Esophagus (tissue), 2 donors: ENCODE measurements around the gene SNRPB. TPM values are rescaled to one million over a fixed set of nuclear protein-coding genes. Genes with fewer than 3 reads are reported as not detected.

Source experiments
- H3K27ac ChIP-seq, 2 donors: one replicate each; pipeline ENCODE4 v1.5.1; 2013; ENCODE audit warnings: low read depth in 2 of 2, mild to moderate bottlenecking in 2 of 2, inconsistent platforms in 1 of 2, low read length in 1 of 2, moderate library complexity in 1 of 2
- H3K27me3 ChIP-seq, 2 donors: one replicate each; pipeline ENCODE4 v1.6.1; 2013; ENCODE audit warnings: low read length in 2 of 2, control low read depth in 1 of 2, mild to moderate bottlenecking in 1 of 2; ENCODE audit not compliant: insufficient read depth in 2 of 2, control insufficient read depth in 1 of 2
- H3K36me3 ChIP-seq, 2 donors: one replicate each; pipeline ENCODE4 v1.6.1; 2013; ENCODE audit warnings: low read length in 1 of 2; ENCODE audit not compliant: control insufficient read depth in 2 of 2, insufficient read depth in 2 of 2
- H3K4me1 ChIP-seq, 2 donors: one replicate each; pipeline ENCODE4 v1.6.1; 2013; ENCODE audit warnings: low read length in 1 of 2; ENCODE audit not compliant: control insufficient read depth in 2 of 2, insufficient read depth in 2 of 2
- H3K4me3 ChIP-seq, 2 donors: one replicate each; pipeline ENCODE4 v1.5.1; 2013; ENCODE audit warnings: low read length in 2 of 2, mild to moderate bottlenecking in 2 of 2, low read depth in 1 of 2, moderate library complexity in 1 of 2
- H3K9me3 ChIP-seq, 2 donors: one replicate each; pipeline ENCODE4 v1.6.1; 2013; ENCODE audit warnings: mild to moderate bottlenecking in 2 of 2, low read depth in 1 of 2, low read length in 1 of 2, moderate library complexity in 1 of 2; ENCODE audit not compliant: control insufficient read depth in 2 of 2, insufficient read depth in 1 of 2
- WGBS, 2 donors: extraction: QIAGEN DNeasy Blood & Tissue Kit; methylation state at CpG; one replicate each; pipeline ENCODE4 v1.1.7; 2013; 5-methylcytosine and 5-hydroxymethylcytosine counted together
- polyA plus RNA-seq, 2 donors: library from polyadenylated mRNA; stranded (reverse); fragments of 200-250 nt; gene quantifications; one replicate each; pipeline ENCODE4 v1.2.3, GENCODE V29; 2013
- donor health status: healthy with polysubstance abuse.
- donor health status: Bipolar disorder and iron deficiency.

The SNRPB gene
- polyA plus RNA-seq, 2 donors, result 138 to 273 TPM

DNA sequence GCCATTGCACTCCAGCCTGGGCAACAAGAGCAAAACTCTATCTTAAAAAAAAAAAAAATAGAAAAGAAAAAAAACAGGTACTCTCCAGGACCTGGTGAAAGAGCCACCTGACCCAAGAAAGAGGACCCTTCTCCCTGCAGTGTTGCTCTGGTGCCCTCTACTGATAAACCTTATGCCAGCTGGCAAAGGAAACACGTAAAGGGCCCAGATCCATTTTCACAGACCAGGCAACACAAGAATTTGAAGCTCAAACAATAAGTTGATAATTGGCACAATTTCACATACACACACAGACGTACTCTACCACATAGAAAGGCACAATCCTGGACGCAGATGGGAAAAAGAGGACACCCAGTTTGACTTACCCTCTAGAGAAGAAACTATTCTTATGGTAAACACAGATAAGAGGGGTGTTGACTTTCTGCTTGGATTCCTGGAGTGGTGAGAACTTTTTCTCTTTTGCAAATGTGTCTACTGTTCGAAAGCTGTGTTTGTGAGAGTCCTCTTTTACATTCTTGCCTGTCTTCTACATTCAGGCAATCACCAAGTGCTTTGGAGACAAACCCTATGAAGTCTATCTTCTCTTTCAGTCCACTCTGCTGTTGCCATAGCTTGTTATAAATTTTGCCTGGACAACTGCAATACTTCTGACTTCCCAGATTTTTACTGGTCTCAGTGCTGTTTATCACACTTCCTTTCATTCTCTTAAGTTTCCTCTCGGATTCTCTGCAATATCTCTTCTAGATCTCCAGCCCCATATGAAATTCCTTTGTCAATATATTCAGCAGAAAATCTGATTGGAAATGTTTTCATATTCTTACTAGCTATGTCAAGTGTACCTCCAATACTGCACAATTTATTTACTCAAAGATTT is 6.4 kb upstream of the SNRPB start:
- Histone ChIP-seq H3K27ac (no peak overlapping the region), H3K9me3 (no peaks in the 10 kb centered on the region), H3K4me1 (no peaks in the 10 kb centered on the region), H3K4me3 (no peak overlapping the region), H3K27me3 (no peaks in the 10 kb centered on the region), H3K36me3 (no peaks in the 10 kb centered on the region)
- WGBS, 2 donors, result 86 to 88% methylated on average over 5 of the region's 5 CpGs

- H3K9me3 ChIP-seq, result no peaks in the 10 kb centered on the region
- no peaks in the 10 kb centered on the region for H3K36me3 ChIP-seq
- H3K4me1 ChIP-seq, result no peaks in the 10 kb centered on the region
- no peak overlapping the region for H3K4me3 ChIP-seq
- H3K27me3 ChIP-seq, result no peaks in the 10 kb centered on the region
- 95 to 98% methylated on average over 9 of the region's 9 CpGs for WGBS, 2 donors
- no peak overlapping the region for H3K27ac ChIP-seq
These were observed 5.5 kb upstream of the SNRPB start for GRCh38 chr20:2475850-2476741.

- WGBS, 2 donors, result 45 to 58% methylated on average over 4 of the region's 4 CpGs
- Histone ChIP-seq H3K9me3 (no peaks in the 10 kb centered on the region), H3K4me1 (no peaks in the 10 kb centered on the region), H3K27ac (no peak overlapping the region), H3K4me3 (no peak overlapping the region), H3K27me3 (no peaks in the 10 kb centered on the region), H3K36me3 (no peaks in the 10 kb centered on the region)
These were observed 2.9 kb upstream of the SNRPB start for GRCh38 chr20:2473516-2473915.

GRCh38 chr20:2469991-2470422 is 582 bp downstream of the SNRPB start:
- no peaks in the 10 kb centered on the region for H3K9me3 ChIP-seq
- H3K36me3 ChIP-seq, result peaks cover 7 to 19% of the 10 kb centered on the region in 2 donors
- H3K4me1 ChIP-seq, result peaks cover 0 to 2% of the 10 kb centered on the region in 2 donors
- H3K4me3 ChIP-seq, result peak overlapping the region; percentile 77 to 83
- 0% methylated on average over 19 of the region's 19 CpGs for WGBS, 2 donors
- H3K27me3 ChIP-seq, result no peaks in the 10 kb centered on the region
- peak overlapping the region; percentile 91 to 96 for H3K27ac ChIP-seq

DNA sequence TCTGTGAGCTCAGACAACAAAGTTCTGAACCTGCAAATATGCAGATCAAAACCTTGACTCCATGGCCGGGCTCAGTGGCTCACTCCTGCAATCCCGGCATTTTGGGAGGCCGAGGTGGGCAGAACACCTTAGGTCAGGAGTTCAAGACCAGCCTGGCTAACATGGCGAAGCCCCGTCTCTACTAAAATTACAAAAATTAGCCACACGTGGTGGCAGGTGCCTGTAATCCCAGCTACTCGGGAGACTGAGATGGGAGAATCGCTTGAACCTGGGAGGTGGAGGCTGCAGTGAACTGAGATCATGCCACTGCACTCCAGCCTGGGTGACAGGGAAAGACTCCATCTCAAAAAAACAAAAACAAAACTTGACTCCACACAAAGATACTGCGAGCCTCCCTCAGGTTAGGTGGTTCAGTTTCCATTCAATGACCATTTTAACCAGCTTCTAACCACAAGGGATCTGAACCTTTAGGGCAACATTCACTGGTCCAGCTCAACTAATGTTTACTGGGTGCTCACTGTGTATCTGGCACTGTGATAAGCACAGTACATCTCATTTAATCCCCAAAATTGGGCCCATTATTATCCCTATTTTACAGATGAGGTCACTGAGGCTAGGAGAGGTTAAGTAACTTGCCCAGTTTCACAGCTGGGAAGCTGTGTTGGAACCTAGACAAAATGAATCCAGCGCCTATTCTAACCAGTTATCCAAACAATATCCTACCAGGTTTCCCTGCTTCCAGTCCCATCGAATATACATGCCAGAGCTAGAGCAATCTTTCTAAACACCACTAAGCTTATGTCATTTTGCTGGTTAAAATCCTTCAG is 1.8 kb downstream of the SNRPB start:
- Histone ChIP-seq H3K27me3 (no peaks in the 10 kb centered on the region), H3K9me3 (no peaks in the 10 kb centered on the region), H3K27ac (peak overlapping the region in 1 of 2 donors; percentile 9), H3K4me3 (peak overlapping the region; percentile 2 to 83), H3K36me3 (peaks cover 12 to 19% of the 10 kb centered on the region in 2 donors), H3K4me1 (peaks cover 0 to 2% of the 10 kb centered on the region in 2 donors)
- 59 to 68% methylated on average over 11 of the region's 11 CpGs for WGBS, 2 donors

GRCh38 chr20:2467412-2467811 is 3.2 kb downstream of the SNRPB start:
- Histone ChIP-seq H3K27ac (no peak overlapping the region), H3K4me3 (no peak overlapping the region), H3K36me3 (peaks cover 19 to 30% of the 10 kb centered on the region in 2 donors), H3K27me3 (no peaks in the 10 kb centered on the region), H3K4me1 (peaks cover 0 to 2% of the 10 kb centered on the region in 2 donors), H3K9me3 (no peaks in the 10 kb centered on the region)
- WGBS, 2 donors, result 86 to 88% methylated on average over 5 of the region's 5 CpGs

DNA sequence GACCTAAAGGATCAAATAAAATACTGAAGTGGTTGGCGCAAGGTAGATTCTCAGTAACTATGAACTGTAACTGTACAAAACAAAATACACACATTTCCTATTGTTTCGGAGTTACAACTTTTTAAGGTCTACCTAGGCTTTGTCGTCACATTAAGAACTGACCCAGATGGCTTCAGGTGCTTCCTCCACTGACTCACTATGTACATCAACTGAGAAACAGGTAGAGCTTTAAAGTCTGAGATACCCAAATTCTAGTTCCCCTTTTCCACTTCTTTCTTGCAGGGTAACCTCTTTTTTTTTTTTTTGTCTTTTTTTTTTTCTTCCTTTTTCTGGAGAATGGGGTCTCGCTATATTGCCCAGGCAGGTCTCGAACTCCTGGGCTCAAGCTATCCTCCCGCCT is 5.5 kb downstream of the SNRPB start:
- peaks cover 23 to 39% of the 10 kb centered on the region in 2 donors for H3K36me3 ChIP-seq
- 89 to 92% methylated on average over 6 of the region's 6 CpGs for WGBS, 2 donors
- H3K27me3 ChIP-seq, result no peaks in the 10 kb centered on the region
- H3K4me3 ChIP-seq, result no peak overlapping the region
- H3K27ac ChIP-seq, result no peak overlapping the region
- H3K4me1 ChIP-seq, result peaks cover 0 to 2% of the 10 kb centered on the region in 2 donors
- no peaks in the 10 kb centered on the region for H3K9me3 ChIP-seq

DNA sequence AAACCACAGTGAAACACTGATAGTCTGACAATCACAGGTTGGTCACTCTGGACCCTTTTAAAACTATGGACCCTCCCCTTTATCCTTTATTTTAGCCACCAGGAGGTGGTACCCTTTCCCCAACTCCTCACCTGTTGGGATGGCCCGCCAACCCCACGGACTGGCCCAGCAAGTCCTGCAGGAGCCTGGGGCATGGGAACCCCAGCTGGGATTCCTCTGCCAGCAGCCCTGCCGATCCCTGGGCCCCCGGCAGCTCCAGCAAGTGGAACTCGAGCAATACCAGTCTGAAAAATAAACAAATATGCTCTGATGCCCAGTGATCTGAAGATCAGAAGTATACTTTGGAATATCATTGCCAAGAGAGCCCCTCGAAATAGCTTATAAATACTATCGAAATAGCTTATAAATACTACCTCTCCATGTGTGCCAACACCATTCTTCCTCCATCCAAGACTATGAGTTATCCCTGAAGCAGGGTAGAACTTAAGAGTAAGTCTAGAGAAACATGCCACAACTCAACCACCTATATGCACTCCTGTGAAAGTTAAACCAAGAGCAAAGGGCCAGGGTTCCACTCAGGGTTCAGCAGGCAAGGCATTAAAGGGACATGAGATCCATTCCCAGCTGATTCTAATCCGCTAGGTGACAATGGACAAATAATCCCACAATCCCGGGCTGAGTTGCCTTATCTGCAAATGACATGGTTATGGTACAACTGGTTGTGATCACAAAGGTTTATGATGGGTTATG is 6.8 kb downstream of the SNRPB start:
- WGBS, 2 donors, result 70 to 80% methylated on average over 9 of the region's 9 CpGs
- Histone ChIP-seq H3K9me3 (no peaks in the 10 kb centered on the region), H3K27ac (no peak overlapping the region), H3K4me1 (peaks cover 0 to 2% of the 10 kb centered on the region in 2 donors), H3K4me3 (no peak overlapping the region), H3K27me3 (no peaks in the 10 kb centered on the region), H3K36me3 (peaks cover 23 to 39% of the 10 kb centered on the region in 2 donors)
